ENCODE results near the gene MLPH.
A peak's percentile ranks its signal among the peaks of the same experiment; 100 is the strongest.
"Not testable (repeated sequence)": the region's sequence is repeated elsewhere in the genome, so short reads cannot be mapped to it uniquely, and the experiment has no call there.

Gene MLPH

DNA sequence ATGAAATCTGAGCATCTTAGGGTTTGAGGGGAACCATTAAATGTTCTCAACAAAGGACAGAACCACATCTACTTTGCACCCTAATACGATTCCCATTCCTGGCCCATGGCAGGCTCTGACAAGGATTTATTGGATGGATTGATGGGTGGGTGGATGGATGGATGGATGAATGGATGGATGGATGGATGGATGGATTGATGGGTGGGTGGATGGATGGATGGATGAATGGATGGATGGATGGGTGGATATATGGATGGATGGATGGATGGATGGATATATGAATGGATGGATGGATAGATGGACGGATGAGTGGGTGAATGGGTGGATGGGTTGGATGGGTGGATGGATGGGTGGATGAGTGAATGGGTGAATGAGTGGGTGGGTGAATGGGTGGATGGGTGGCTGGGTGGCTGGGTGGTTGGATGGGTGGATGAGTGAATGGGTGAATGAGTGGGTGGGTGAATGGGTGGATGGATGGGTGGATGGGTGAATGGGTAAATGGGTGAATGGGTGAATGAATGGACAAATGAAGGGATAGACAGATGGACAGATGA is 29.6 kb upstream of the MLPH start:
- DNase-seq = no peak

DNA sequence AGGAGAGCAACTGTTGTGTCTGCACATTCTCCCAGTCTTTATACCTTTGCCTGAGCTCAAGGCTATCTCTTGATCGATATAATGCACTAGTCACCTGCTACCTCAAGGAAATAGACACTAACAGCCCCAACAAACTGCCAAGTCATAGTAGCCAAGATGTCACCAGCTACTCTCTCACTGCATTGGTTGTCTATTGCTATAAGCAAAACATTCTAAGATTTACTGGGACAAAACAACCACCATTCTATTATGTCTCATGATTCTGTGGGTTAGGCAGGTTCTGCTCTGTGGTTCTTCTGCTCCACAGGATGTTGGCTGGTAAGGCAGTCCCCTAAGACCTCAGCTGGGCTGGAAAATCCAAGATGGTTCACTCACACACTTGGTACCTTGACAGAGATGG is 28.5 kb upstream of the MLPH start:
- DNase-seq = no peak

DNA sequence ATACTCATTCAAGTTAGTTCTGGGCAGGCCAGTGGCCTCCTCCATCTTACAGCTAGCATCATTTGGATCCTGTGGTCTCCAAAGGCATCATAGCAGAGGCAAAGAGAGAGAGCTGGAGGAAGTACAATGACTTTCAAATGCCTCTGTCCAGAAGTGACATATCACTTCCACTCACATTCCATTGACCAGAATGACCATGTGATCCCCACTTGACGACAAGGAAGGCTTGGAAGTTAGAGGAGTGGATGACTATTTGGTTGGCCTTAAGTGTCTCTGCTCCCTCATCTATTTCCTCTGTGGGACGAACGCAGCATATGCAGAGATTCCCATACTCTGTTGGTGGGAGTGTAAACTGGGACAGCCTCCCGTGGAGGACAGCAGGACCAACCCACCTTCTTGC is 27.8 kb upstream of the MLPH start:
- peak; percentile 37 for DNase-seq

DNA sequence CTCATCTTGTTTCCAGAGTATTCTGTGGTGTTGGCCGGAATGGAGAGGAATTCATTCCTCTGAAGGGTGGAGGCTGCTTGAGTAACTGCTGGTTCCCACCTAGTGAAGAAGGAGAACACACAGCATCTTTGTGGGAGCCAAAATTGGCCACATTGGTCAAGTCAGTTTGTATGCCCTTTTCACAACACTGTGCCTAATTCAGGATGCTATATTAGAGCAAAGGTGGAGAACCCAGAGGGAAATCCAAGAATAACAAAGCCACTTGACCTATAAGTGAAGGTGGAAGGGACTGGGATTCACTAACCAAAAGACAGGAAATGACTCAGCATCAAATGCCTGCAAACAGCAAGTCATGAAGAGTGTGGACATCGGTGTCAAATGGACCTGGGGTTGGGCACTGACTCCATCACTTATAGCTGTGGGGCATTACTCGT is 27.3 kb upstream of the MLPH start:
- DNase-seq = peak; percentile 88

DNA sequence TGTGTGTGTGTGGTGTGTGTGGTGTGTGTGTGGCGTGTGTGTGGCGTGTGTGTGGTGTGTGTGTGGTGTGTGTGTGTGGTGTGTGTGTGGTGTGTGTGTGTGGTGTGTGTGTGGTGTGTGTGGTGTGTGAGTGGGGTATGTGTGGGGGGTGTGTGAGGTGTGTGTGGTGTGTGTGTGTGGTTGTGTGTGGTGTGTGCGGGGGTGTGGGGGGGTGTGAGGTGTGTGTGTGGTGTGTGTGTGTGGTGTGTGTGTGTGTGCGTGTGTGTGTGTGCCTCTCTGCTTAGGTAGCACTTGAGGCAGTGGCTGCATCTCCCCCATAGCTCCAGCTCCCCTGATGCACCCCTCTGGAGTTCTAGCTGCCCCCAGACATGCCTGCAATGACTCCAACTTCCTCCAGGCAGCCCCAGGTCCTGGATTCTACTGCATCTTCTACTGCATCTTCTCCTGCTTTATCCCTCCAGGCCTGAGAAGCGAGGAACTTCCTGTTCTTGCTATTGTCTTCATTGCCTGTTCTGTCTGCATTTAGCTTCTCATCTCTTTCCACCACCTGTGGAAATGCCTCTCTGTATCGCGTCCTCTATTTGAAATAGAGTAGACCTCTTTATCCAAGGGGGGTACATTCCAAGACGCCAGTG is 22.2 kb upstream of the MLPH start:
- DNase-seq = peak; percentile 47

DNA sequence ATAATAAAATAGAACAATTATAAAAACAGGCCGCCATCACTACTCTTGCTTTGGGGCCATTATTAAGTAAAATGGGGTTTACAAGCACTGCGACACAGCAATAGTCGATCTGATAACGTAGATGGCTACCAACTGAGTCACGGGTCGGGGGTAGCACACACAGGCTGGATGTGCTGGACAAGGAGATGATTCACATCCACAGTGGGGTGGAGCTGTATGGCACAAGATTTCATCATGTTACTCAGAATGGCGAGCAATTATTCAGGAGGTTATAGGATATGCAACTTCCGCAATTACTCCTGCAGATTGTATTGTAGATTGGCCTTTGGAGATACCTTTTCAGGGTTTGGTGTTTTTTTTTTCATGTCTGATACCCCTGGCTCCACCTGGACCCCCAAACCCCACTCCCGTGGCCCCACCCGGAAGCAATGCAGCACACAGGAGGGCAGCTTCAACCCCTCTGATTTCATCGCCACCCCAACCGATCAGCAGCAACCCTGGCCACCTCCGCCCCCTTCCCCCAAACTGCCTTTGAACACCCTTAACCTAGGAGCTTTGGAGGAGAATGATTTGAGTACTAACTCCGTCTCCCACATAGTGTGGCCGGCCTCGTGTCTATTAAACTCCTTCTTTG is 21.4 kb upstream of the MLPH start:
- peak; percentile 95 for DNase-seq

DNA sequence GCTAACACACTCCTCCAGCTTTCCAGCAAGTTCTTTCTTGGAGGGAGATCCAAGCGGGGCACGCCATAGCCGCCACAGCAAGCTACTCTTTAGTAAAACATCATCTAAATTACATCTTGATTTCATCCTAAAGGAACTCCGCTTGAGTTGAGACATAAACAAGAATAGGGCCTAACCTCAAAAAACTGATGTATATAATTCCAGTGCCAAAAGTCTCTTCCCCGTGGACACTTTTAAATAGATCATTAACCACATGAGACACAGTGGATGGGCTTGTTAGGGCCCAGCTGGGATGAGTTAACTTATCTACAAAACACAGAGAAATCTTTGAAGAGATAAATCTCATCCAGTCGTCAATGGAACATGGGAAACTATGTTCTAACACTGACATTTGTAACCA is 20.8 kb upstream of the MLPH start:
- DNase-seq = peak; percentile 40

DNA sequence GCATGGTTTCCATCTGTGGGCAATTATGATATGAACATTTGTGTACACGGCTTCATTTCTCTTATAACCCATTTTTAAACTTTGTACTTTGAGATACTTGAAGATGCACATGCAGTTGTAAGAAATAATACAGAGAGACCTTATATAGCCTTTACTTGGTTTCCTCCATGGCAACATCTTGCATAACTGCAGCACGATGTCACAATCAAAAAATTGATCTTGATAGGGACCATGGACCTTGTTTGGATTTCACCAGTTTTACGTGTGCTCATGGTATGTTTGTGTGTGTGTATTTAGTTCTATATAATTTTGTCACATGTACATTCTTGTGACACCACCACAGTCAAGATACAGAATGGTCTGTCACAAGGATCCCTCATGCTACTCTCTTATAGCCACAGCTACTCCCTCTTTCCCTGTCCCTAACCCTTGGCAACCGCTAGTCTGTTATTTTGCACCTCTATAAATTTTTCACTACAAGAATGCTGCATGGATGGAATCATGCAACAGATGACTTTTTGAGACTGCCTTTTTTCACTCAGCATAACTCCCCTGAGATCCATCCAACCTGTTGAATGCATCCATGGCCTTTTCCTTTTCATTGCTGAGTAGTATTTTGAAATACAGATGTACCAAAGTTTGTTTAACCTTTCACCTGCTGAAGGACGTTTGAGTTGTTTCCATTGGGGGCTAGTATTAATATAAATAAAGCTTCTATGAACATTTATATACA is 19.4 kb upstream of the MLPH start:
- DNase-seq = no peak

DNA sequence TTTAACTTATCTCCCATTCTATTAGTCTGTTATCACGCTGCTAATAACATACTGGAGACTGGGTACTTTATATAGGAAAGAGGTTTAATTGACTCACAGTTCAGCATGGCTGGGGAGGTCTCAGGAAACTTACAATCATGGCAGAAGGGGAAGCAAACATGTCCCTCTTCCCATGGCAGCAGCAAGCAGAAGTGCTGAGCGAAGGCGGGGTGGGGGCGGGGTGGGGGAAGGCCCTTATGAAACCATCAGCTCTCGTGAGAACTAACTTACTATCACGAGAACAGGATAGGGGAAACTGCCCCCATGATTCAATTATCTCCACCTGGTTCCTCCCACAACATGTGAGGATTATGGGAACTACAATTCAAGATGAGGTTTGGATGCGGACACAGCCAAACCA is 17.6 kb upstream of the MLPH start:
- not testable (repeated sequence) for DNase-seq

DNA sequence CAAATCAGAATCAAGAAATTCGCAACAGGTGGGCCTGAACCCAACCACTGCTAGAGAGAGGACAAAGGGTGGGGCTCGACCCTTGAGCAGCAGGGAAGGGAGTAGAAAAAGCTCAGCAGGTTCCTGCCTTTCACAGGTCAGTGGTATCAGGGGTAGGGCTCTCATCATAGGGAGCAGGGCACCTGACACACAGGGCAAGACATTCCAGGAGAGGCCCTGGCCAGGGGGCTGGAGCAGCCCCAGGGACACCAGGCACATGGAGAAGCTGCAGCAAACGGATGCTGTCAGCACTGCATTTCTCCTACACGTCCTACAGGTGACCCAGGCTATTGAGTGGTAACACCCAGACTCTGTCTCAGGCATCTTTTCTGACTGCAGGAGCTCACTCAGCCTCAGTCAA is 17.2 kb upstream of the MLPH start:
- DNase-seq = no peak

DNA sequence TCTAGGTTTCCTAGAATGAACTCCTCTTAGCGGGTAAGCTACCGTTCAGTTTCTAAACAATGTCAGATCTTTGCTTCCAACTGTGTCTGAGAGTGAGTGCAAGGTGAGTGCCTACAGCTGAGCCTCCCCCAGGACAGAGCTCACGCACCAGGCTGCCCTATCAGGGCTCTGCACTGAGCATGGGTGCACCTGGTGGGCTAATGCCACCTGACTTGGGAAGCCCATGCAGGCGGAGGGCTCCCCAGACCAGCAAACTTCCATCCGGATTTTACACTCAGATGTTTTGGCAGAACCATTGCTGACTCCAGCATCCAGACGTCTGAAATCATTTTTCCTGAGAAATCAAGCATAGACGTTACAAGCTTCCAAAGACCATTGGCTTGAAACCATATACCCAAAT is 16.1 kb upstream of the MLPH start:
- DNase-seq = no peak

DNA sequence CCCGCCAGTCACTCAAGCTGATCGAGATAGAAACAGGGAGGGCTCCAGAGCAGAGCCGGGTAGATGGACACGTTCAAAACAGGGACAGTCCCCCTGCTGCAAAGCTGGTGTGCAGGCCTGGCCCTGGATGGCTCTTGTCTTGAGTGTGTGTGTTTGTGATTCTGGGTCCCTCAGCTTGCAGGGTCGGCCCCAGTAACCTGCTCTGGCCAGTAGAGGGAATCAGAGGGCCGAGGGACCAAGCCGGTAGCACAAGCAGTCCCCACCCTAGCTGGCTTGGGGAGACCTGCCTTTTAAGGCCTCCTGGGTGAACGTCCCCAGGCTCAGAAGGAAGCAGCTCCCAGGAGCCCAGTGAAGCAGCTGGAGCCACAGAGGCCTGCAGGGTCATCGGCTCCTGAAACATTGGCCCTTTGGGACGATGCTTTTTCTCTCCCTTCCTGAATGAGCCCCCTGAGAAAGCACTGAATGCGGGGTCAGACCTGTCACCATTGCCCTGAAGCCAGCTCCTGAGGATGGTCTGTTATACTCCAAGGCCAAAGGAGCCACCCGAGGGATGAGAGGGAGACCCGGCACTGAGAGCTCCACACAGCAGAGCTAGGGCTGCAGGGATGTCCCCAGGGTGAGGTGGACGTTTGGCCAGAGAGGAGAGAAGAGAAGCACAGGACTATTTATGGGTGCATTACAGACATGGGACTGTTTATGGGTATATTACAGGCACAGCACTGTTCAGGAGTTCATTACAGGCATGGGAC is 15.4 kb upstream of the MLPH start:
- DNase-seq = peak; percentile 63

DNA sequence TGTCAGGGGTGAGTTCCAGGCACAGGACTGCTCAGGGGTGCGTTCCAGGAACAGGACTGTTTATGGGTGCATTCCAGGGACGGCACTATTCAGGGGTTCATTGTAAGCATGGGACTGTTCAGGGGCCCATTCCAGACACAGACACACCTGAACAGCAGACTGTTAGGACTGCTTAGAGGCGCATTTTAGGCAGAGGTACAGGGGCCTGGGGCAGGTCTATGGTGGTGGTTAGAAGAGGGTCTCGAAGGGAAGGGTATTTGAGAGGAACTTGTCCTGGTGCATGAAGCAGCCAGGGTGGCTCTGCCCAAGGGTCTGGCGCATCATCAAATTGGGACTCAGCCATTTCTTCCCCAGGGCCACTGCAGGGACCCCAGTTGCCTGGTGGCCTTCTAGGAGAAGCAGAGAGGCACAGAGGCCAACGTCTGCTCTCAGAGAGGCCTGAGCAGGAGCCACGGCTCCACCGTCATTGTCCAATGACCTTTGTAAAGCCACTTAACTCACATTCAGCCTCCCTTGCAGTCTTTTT is 14.8 kb upstream of the MLPH start:
- no peak for DNase-seq

DNA sequence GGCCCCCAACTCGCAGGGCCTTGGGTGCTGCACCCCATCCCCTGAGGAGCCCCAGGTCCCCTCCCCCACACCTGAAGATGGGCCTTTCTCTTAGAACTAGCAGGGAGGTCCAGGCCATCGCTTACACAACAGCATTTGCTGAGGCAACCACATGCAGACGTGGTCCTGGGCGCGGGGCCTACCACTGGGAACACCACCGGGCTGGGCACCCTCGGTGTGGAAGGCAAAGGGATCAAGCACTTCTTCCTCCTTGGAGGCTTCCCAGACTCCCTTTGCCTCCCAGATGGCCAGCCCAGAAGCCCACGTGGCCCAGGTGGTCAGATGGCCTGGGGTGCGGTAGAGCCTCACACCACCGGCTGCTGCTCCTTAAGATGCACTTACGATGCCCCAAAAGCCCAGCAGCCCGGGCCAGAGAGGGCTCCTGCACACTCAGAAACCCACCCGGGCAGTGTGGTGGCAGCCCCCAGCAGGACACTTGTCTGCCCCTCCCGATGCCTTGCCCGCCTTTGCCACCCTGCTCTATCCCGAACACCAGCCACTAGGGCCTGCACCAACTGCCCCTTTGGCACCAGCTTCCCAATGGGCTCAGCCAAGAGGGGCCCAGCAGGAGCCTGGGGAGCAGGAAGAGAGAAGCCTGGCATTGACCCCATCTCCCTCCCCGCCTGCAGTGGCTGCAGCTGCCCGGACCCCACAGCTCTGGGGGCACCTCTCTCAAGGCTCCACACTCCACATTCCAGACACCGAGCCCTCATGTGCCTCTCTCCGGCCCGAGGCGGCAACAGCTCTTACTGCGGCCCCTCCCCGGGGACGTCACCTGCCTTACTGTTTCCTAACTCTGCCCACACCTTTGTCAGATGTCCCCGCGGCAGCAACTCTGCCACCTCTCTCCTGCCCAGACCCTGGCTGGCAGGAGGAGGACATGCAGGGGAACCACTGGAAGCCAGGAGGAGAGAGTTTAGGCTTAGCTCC is 13.9 kb upstream of the MLPH start:
- DNase-seq = no peak

DNA sequence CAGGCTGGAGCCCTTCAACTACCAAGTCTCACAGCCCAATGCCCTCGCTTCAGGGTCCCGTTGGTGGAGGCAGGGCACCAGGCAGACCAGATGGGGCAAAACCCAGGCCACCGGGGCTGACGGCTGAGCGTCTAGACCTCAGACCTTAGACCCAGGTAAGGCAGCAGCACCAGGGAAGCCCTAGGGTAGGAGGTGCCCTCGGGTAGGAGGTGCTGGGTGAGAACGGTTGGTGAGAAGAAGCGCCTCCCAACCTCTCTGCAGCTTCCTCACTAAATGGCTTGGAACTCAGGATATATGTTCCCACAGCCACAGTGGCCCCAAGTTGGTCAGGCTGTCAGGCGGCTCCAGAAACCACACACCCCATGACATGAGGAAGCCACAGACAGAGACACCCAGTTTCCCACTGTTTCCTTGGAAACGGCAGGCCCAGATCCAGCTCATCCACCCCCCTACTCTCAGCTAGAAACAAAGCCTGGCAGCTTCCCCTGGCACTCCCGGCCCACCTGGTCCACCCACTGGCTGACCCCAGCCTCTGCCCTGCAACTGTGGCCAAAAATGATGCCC is 13.1 kb upstream of the MLPH start:
- DNase-seq = peak; percentile 70

DNA sequence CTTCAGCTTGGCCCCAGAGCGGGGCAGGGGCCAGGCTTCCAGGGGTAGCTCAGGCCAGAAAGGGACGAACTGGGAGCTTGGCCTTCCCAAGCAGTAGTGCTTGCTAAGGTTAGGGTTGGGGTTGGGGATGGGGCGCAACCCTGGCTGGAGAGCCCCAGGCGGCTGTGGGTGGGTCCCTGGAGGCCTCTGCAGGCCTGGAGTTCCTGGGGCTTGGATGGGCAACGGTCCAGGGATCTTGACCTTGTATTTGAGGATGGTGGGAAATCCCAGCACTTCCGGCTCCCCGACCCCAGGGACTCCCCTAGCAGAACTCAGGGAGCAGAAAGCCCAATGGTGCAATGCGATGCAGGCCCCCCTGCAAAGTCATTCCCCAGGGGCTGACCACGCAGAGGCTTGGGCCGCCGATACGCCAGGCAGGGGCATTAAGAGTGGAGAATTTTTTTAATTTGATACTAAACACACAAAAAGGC is 12.6 kb upstream of the MLPH start:
- no peak for DNase-seq

DNA sequence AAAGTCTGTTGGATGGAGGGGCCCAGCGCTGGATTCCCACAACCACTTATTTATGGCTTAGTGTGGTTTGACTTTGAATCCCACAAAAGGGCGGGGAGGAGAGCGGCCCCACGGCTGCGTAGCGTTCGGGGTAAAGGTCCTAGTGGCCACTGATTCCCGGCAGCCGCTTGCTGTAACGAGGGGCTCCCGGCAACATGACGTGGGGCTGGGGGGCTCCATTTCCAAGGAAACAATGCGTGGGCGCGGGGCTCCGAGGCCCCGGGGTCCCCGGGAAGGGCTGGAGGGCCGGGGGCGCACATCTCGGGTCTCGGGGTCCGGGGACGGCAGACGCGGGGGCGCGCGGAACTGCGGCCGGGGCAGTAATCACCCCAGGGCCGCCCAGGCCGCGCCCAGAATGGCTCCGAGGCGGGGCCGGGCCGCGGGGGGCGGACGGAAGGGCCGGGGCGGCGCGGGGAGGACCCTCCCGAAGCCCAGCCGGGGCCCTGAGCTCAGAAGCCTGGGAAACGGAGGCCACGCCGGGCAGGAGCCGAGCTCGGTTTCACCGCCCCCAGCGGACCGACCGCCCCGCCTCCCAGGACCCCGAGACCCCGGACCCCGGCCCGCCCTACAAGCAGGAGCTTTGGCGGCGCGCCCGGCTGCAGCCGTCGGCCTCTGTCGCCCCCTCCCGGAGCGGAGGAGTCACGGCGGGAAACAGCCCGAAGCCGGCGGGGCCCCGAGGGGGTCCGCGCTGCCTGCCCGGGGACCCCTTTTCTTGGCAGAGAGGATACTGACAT is 11.9 kb upstream of the MLPH start:
- DNase-seq = peak; percentile 83

DNA sequence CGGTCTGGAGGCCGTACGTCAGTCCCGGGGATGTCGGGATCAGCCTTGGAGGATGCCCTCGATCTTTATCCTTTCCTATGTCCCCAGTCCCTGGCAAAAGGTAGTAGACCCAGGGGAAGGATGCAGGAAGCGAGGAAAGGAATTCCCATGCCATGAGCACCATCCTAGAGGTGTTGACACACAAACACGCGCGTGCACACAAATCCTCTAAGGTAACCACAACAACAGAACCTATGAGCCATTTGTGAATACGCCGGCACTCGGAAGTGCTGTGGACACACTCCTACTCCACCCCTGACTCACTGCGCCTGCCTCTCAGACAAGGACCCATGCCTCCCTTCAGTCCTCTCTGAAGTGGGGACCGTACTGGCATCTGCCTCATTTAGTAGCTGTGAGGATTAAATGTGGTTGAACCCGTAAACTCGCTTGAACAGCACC is 11.3 kb upstream of the MLPH start:
- DNase-seq = peak; percentile 58

DNA sequence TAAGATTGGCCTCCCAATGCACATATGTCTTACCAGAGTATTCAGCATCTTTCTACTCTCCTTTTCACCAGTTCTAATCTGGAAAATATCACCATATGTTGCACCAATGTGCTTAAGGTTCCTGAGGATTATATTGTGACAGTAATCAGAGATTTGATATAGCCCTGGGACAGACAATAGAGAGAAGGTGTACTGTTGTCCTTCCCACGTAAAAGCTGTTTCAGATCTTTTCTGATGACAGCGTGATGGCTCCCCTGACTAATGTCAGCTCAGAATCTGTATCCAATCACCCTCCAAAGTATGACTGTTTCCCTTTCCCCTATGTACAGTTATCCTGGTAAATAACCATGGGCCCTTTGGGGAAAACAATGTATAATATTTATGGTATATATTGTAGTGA is 9.0 kb upstream of the MLPH start:
- DNase-seq = no peak

DNA sequence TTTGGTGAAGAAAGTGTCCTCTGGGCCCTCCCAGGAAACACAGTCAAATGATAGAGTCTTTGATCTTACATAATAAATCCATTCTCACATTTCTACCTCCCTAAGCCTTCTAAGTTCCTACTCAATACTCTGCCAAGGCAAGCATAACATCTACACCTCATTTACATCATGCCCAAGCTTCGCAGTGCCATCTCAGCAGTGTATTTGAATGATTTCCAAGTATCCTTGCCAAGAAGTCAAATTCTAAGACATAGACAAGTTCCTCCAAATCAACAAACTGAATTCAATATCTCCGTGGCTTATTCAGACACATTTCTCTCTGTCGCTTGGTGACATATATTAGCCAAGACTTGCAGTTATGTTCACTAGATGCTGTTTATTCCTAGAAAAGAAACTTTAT is 8.1 kb upstream of the MLPH start:
- no peak for DNase-seq

Data from fibroblast of skin of back (primary cell).